PC-3 (cell line): ENCODE data around the gene NDUFV3. TPM values are rescaled to one million over a fixed set of nuclear protein-coding genes. Genes with fewer than 3 reads are reported as not detected.
"Not testable (repeated sequence)": the region's sequence is repeated elsewhere in the genome, so short reads cannot be mapped to it uniquely, and the experiment has no call there.

Source experiments
- ATAC-seq: fragments of 200-7000 bp; cut with Tn5 transposase; 2 replicates; pipeline ENCODE4 v1.9.1; 2020; ENCODE audit warnings: mild to moderate bottlenecking, moderate library complexity
- BruUV-seq: library from RNA; stranded (reverse); fragments of 400-500 nt; replicated peaks from 2 replicates; lab custom pipeline; 2021; lab: Mats Ljungman, UMichigan
- CTCF ChIA-PET: fragments of 300-600 bp; sonication (Branson Sonifier 250); formaldehyde crosslinking; loops from one replicate; lab custom pipeline; 2022; ENCODE audit warnings: antibody characterized with exemption; lab: Charles Lee
- POLR2A ChIA-PET: fragments of 300-600 bp; sonication (Branson Sonifier 250); formaldehyde crosslinking; loops from one replicate; lab custom pipeline; 2022; ENCODE audit warnings: antibody characterized with exemption; ENCODE audit not compliant: unreplicated experiment; lab: Charles Lee
- DNase-seq: peaks from one replicate; pipeline ENCODE4 v3.0.0-alpha.2; 2015
- H2AFZ ChIP-seq: fragments of 300-600 bp; sonication (generic); 2 replicates; pipeline ENCODE4 v1.6.0; 2016; ENCODE audit warnings: antibody characterized with exemption, low read length
- H3F3A ChIP-seq: fragments of 300-600 bp; sonication (generic); one replicate; pipeline ENCODE4 v1.6.0; 2017; ENCODE audit warnings: antibody characterized with exemption, low read length, control low read depth, mild to moderate bottlenecking; ENCODE audit not compliant: unreplicated experiment
- H3K27ac ChIP-seq: fragments of 300-600 bp; sonication (generic); 2 replicates; pipeline ENCODE4 v1.5.1; 2016; ENCODE audit warnings: mild to moderate bottlenecking, low read length
- H3K27me3 ChIP-seq: fragments of 300-600 bp; sonication (generic); 2 replicates; pipeline ENCODE4 v1.6.1; 2016; ENCODE audit warnings: low read length, mixed read lengths
- H3K36me3 ChIP-seq: fragments of 300-600 bp; sonication (generic); 2 replicates; pipeline ENCODE4 v1.6.1; 2016; ENCODE audit warnings: low read depth, mixed run types, low read length, mixed read lengths
- H3K4me1 ChIP-seq: fragments of 300-600 bp; sonication (generic); 2 replicates; pipeline ENCODE4 v1.5.1; 2016; ENCODE audit warnings: low read length; ENCODE audit not compliant: insufficient read depth
- H3K4me2 ChIP-seq: fragments of 300-600 bp; sonication (generic); 2 replicates; pipeline ENCODE4 v1.6.0; 2016; ENCODE audit warnings: low read length
- H3K4me3 ChIP-seq: fragments of 300-600 bp; sonication (generic); 2 replicates; pipeline ENCODE4 v1.5.1; 2016; ENCODE audit warnings: mild to moderate bottlenecking, low read length, mixed read lengths
- H3K79me2 ChIP-seq: fragments of 300-600 bp; sonication (generic); 2 replicates; pipeline ENCODE4 v1.6.1; 2017; ENCODE audit warnings: low read length, mixed read lengths
- H3K9ac ChIP-seq: fragments of 300-600 bp; sonication (generic); 2 replicates; pipeline ENCODE4 v1.6.0; 2016; ENCODE audit warnings: mild to moderate bottlenecking, low read length
- H3K9me2 ChIP-seq: fragments of 300-600 bp; sonication (generic); replicated peaks from 2 replicates; pipeline ENCODE4 v1.6.1; 2016; ENCODE audit warnings: mixed run types, low read length, mixed read lengths
- H3K9me3 ChIP-seq: fragments of 300-600 bp; sonication (generic); 2 replicates; pipeline ENCODE4 v1.6.1; 2016; ENCODE audit warnings: low read length, mixed read lengths
- H4K20me1 ChIP-seq: fragments of 300-600 bp; sonication (generic); 2 replicates; pipeline ENCODE4 v1.6.1; 2016; ENCODE audit warnings: low read length, mixed read lengths
- CTCF ChIP-seq: fragments of 300-600 bp; sonication (generic); conservative IDR thresholded peaks from 2 replicates; pipeline ENCODE4 v1.5.1; 2017; ENCODE audit warnings: antibody characterized with exemption, low read depth, mild to moderate bottlenecking, low read length
- EZH2 ChIP-seq: fragments of 300-600 bp; sonication (generic); IDR thresholded peaks from one replicate; pipeline ENCODE4 v1.6.1; 2017; ENCODE audit warnings: antibody characterized with exemption, mild to moderate bottlenecking, low read length; ENCODE audit not compliant: unreplicated experiment
- intact Hi-C: fragments of 100-400 bp; cut with micrococcal nuclease; formaldehyde crosslinking; loops from 2 replicates; pipeline ENCODE4 v1.9.0; 2023
- total RNA-seq: library from RNA; depleted of rRNA; stranded (reverse); fragments of >200 nt; gene quantifications from 2 replicates; pipeline ENCODE4 v1.2.3, GENCODE V29; 2014

Gene NDUFV3
- total RNA-seq, 1 experiment from 2014 or later, result 61.6 TPM

GRCh38 chr21:42931560-42932235 is 38.6 kb downstream of the NDUFV3 start:
- H3K27me3 ChIP-seq, result no peaks in the 10 kb centered on the region
- no peaks in the 10 kb centered on the region for H3K9me2 ChIP-seq
- DNase-seq (no peak), ATAC-seq (no peak)
- H3K36me3 ChIP-seq, result no peaks in the 10 kb centered on the region
- POLR2A ChIA-PET, result interaction anchor here (0.6 kb wide), 1 partner anchor 417 kb away, joined by 3 read pairs; no protein-coding TSS in a partner anchor
- H3K27ac ChIP-seq, result no peak overlapping the region
- H4K20me1 ChIP-seq, result no peaks in the 10 kb centered on the region
- H3K4me3 ChIP-seq, result no peak overlapping the region
- no peak overlapping the region for H3K9ac ChIP-seq
- intact Hi-C loops, result no loop called here
- CTCF ChIA-PET, result no interaction called here
- TF ChIP-seq EZH2 (no peak), CTCF (no peak)
- no TSS peak for BruUV-seq
- no peaks in the 10 kb centered on the region for H3K9me3 ChIP-seq
- no peaks in the 10 kb centered on the region for H3K4me1 ChIP-seq
- no peak overlapping the region for H3K4me2 ChIP-seq
- no peaks in the 10 kb centered on the region for H3F3A ChIP-seq
- H3K79me2 ChIP-seq, result no peaks in the 10 kb centered on the region
- no peak overlapping the region for H2AFZ ChIP-seq

GRCh38 chr21:42932378-42933136 is 39.4 kb downstream of the NDUFV3 start:
- H3K9me3 ChIP-seq, H3K9ac ChIP-seq, DNase-seq, intact Hi-C loops, H2AFZ ChIP-seq, H3K4me2 ChIP-seq, H3K4me3 ChIP-seq, H4K20me1 ChIP-seq, H3K27ac ChIP-seq, H3K4me1 ChIP-seq, H3K36me3 ChIP-seq, BruUV-seq, H3K9me2 ChIP-seq, H3F3A ChIP-seq, ATAC-seq, H3K79me2 ChIP-seq, CTCF ChIA-PET, H3K27me3 ChIP-seq: not testable (repeated sequence)
- POLR2A ChIA-PET, result interaction anchor here (0.6 kb wide), 1 partner anchor 41 kb away, joined by 8 read pairs; no protein-coding TSS in a partner anchor

GRCh38 chr21:42933137-42933970 is 40.2 kb downstream of the NDUFV3 start:
- BruUV-seq, intact Hi-C loops: not testable (repeated sequence)
- POLR2A ChIA-PET, result interaction anchor here (0.6 kb wide), 1 partner anchor 41 kb away, joined by 8 read pairs; no protein-coding TSS in a partner anchor

GRCh38 chr21:42933973-42934372 is 40.9 kb downstream of the NDUFV3 start:
- CTCF ChIA-PET, result interaction anchor here (0.7 kb wide), 1 partner anchor 1442 kb away, joined by 4 read pairs; no protein-coding TSS in a partner anchor
- H3F3A ChIP-seq, H3K36me3 ChIP-seq, H3K9me2 ChIP-seq, H3K79me2 ChIP-seq, BruUV-seq, H2AFZ ChIP-seq, H3K27ac ChIP-seq, H3K4me3 ChIP-seq, H4K20me1 ChIP-seq, POLR2A ChIA-PET, DNase-seq, H3K4me2 ChIP-seq, intact Hi-C loops, H3K27me3 ChIP-seq, H3K4me1 ChIP-seq, H3K9ac ChIP-seq, H3K9me3 ChIP-seq, ATAC-seq: not testable (repeated sequence)

More at GRCh38 chr21:42933137-42933970, 40.2 kb downstream of the NDUFV3 start:
- H3K9me2 ChIP-seq, H3K36me3 ChIP-seq, H3K4me3 ChIP-seq, CTCF ChIA-PET, H4K20me1 ChIP-seq, H3K4me1 ChIP-seq, DNase-seq, H2AFZ ChIP-seq, H3K27me3 ChIP-seq, ATAC-seq, H3K9ac ChIP-seq, H3K9me3 ChIP-seq, H3K27ac ChIP-seq, H3K79me2 ChIP-seq, H3K4me2 ChIP-seq, H3F3A ChIP-seq: not testable (repeated sequence)

GRCh38 chr21:42936360-42936759 is 43.3 kb downstream of the NDUFV3 start:
- intact Hi-C loops, result not testable (repeated sequence)

More at GRCh38 chr21:42936360-42936759, 43.3 kb downstream of the NDUFV3 start:
- CTCF ChIA-PET, H3K36me3 ChIP-seq, H3K4me2 ChIP-seq, H3K27ac ChIP-seq, H3K79me2 ChIP-seq, H3F3A ChIP-seq, ATAC-seq, H3K9me3 ChIP-seq, DNase-seq, BruUV-seq, H3K4me3 ChIP-seq, H3K4me1 ChIP-seq, H3K27me3 ChIP-seq, H3K9ac ChIP-seq, POLR2A ChIA-PET, H2AFZ ChIP-seq, H3K9me2 ChIP-seq, H4K20me1 ChIP-seq: not testable (repeated sequence)
